Fibroblast of villous mesenchyme (primary cell): ENCODE data around the gene DOCK11. TPM values are rescaled to one million over a fixed set of nuclear protein-coding genes. Genes with fewer than 3 reads are reported as not detected.
A peak's percentile ranks its signal among the peaks of the same experiment; 100 is the strongest.

ENCODE experiments used
- DNase-seq: peaks from one replicate; pipeline ENCODE4 v3.0.0-alpha.2; 2010; ENCODE audit warnings: low read depth
- H3K4me3 ChIP-seq: 2 replicates; pipeline ENCODE4 v1.5.1; 2011; ENCODE audit warnings: low read depth, mild to moderate bottlenecking, low read length
- total RNA-seq: library from RNA; depleted of rRNA; stranded (reverse); fragments of >200 nt; gene quantifications from 2 replicates; pipeline ENCODE4 v1.2.3, GENCODE V29; 2012
- TF ChIP-seq, protein P1 (sequence below): IDR thresholded peaks from 2 replicates; pipeline ENCODE4 v1.5.1; 2012; ENCODE audit warnings: low read depth, mild to moderate bottlenecking, low read length; ENCODE audit not compliant: insufficient read depth

The DOCK11 gene
- total RNA-seq, 1 donor, result 50.1 TPM

- DNase-seq, result no peak
- TF ChIP-seq, protein P1, sequence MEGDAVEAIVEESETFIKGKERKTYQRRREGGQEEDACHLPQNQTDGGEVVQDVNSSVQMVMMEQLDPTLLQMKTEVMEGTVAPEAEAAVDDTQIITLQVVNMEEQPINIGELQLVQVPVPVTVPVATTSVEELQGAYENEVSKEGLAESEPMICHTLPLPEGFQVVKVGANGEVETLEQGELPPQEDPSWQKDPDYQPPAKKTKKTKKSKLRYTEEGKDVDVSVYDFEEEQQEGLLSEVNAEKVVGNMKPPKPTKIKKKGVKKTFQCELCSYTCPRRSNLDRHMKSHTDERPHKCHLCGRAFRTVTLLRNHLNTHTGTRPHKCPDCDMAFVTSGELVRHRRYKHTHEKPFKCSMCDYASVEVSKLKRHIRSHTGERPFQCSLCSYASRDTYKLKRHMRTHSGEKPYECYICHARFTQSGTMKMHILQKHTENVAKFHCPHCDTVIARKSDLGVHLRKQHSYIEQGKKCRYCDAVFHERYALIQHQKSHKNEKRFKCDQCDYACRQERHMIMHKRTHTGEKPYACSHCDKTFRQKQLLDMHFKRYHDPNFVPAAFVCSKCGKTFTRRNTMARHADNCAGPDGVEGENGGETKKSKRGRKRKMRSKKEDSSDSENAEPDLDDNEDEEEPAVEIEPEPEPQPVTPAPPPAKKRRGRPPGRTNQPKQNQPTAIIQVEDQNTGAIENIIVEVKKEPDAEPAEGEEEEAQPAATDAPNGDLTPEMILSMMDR, result no peak
- no peak overlapping the region for H3K4me3 ChIP-seq
Observed at GRCh38 chrX:118717678-118718391, 222.2 kb downstream of the DOCK11 start.

GRCh38 chrX:118718737-118719136 lies 223.1 kb downstream of the DOCK11 start:
- TF ChIP-seq, protein P1, result no peak
- no peak overlapping the region for H3K4me3 ChIP-seq
- no peak for DNase-seq

DNA sequence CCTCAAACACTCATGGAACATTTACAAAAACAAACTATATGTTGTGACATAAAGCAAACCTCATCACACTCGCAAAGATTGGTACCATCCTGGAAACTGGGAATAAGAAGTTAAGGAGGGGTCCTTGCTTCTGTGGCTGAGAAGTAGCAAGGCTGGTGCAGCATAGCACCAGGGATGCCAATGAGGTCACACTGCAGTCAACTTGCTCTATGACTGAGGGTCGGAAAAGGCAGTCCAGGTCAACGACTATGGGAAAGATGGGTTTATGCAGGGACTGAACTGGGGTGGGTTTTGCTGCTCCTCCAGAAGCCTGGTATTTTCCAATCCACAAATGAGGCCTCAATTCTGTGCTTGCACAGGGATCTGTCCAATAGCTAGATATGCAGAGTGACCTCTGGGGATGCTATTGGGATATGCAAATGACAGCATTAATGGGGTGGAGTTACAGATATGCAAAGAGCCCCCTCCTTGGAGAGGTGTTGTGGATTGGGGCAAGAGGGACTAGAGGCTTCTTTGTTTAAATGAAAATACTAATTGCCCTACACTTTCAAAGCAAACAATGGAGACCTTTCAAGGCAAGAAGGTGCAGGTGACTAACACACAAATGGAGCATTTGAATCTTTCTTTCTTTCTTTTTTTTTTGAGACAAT lies 224.6 kb downstream of the DOCK11 start:
- no peak overlapping the region for H3K4me3 ChIP-seq
- TF ChIP-seq, protein P1, result no peak
- no peak for DNase-seq

GRCh38 chrX:118723376-118723775 lies 227.8 kb downstream of the DOCK11 start:
- TF ChIP-seq, protein P1, result no peak
- H3K4me3 ChIP-seq, result no peak overlapping the region
- no peak for DNase-seq

DNA sequence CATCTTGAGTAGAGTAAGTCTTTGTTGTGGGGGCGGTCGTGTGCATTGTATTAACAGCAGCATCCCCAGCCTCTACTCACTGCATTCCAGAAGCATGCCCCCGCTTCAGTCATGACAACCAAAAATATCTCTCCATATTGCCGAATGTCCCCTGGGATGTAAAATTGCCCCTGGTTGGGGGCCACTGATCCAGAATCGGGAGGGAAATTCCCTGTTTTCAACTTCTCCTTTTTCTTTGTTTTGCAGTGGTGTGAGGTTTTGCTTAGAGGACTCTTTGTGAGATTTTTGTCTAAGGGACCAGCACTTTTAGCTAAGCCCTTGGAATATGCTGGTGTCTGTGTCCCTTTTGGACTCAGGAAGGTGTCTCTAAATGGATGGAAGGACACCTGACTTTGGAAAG lies 228.8 kb downstream of the DOCK11 start:
- DNase-seq, result no peak
- H3K4me3 ChIP-seq, result no peak overlapping the region
- TF ChIP-seq, protein P1, result no peak

GRCh38 chrX:118724775-118725174 lies 229.2 kb downstream of the DOCK11 start:
- TF ChIP-seq, protein P1, result no peak
- peak; percentile 26 for DNase-seq
- H3K4me3 ChIP-seq, result no peak overlapping the region
